AG04449 (cell line): ENCODE results near the gene ABCC8.

ENCODE experiments used
- CTCF ChIA-PET: fragments of 350-600 bp; formaldehyde crosslinking; extraction: SDS; loops from one replicate; lab custom pipeline; 2021; ENCODE audit warnings: antibody characterized with exemption; lab: Yijun Ruan, JAX
- POLR2A ChIA-PET: fragments of 400-600, 350-600 bp; formaldehyde crosslinking; extraction: SDS; loops from one replicate; lab custom pipeline; 2020; ENCODE audit warnings: antibody characterized with exemption, inconsistent platforms; lab: Yijun Ruan, JAX
- DNase-seq: peaks from one replicate; pipeline ENCODE4 v3.0.0-alpha.2; 2010; ENCODE audit warnings: low read depth, low spot score
- H3K4me3 ChIP-seq: 2 replicates; pipeline ENCODE4 v1.5.1; 2011; ENCODE audit warnings: low read depth, mild to moderate bottlenecking, control low read depth, low read length
- TF ChIP-seq, protein P1 (sequence below): IDR thresholded peaks from one replicate; pipeline ENCODE4 v1.5.1; 2011; ENCODE audit warnings: mild to moderate bottlenecking, moderate library complexity, low read length, control low read depth, inconsistent platforms; ENCODE audit not compliant: insufficient read depth; ENCODE audit errors: missing control alignments

Gene ABCC8

DNA sequence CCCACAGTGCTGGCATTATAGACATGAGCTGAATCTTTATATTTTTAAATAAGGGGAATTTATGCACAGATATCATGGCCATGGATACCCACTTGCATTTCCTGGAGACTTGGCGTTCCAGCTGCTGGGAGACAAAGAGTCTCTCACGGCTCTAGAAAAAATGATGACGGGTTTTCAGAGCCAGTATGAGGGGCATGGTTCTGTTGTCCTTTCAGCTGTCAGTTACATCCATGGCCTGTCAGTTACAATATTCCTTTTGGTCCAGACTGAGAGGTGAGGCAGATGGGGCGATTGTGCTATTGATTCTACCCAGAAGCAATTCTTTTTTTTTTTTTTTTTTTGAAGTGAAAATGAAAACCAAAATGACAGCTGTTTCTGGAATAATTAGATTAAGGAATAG lies 37.8 kb upstream of the ABCC8 start:
- DNase-seq: no peak
- ChIA-PET POLR2A (no interaction called here), CTCF (interaction anchor here (1.3 to 2.5 kb wide), 3 partner anchors 10 to 131 kb away, joined by 3 to 14 read pairs (median 8); no protein-coding TSS in a partner anchor)
- no peak overlapping the region for H3K4me3 ChIP-seq
- TF ChIP-seq, protein P1, sequence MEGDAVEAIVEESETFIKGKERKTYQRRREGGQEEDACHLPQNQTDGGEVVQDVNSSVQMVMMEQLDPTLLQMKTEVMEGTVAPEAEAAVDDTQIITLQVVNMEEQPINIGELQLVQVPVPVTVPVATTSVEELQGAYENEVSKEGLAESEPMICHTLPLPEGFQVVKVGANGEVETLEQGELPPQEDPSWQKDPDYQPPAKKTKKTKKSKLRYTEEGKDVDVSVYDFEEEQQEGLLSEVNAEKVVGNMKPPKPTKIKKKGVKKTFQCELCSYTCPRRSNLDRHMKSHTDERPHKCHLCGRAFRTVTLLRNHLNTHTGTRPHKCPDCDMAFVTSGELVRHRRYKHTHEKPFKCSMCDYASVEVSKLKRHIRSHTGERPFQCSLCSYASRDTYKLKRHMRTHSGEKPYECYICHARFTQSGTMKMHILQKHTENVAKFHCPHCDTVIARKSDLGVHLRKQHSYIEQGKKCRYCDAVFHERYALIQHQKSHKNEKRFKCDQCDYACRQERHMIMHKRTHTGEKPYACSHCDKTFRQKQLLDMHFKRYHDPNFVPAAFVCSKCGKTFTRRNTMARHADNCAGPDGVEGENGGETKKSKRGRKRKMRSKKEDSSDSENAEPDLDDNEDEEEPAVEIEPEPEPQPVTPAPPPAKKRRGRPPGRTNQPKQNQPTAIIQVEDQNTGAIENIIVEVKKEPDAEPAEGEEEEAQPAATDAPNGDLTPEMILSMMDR: no peak

DNA sequence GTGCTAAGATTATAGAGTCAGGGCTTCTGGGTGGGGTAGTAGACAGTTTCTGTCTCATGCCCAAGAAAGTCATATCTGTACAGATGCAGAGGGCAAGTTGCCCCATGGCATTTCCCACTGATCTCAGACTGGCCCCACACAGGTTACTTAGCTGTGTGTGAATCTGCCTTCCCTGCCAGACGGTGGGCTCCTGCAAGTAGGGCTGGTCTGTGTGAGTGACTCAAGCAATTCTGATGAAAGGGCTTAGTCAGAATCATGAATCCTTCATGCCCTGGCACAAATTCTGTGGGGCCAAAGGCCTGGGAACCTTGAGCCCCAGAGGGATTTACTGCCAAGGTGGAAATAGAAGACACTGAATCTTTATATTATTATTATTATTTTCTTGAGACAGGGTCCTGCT lies 37.2 kb upstream of the ABCC8 start:
- TF ChIP-seq, protein P1: no peak
- no peak overlapping the region for H3K4me3 ChIP-seq
- no peak for DNase-seq
- CTCF ChIA-PET: interaction anchor here (1.2 to 2.5 kb wide), 3 partner anchors 9 to 160 kb away, joined by 3 to 14 read pairs (median 8); no protein-coding TSS in a partner anchor
- POLR2A ChIA-PET: no interaction called here

DNA sequence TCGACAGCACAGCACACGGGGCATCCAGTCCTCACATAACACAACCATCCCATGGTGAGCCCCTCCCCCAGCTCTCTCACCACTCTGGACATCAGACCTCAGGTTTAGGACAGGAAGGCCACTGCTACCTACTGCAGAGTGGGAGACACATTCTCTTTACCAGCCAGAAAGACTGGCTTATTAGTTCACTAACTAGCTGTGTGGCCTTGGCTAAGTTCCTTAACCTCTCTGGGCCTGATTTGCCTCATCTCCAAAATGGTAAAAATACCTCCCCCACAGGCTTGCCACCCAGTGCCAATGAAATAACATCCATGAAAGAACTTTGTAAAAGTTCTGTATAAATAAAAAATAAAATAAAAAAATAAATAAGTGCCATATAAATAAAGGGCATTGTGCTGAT lies 35.5 kb upstream of the ABCC8 start:
- POLR2A ChIA-PET: no interaction called here
- no peak for DNase-seq
- H3K4me3 ChIP-seq: no peak overlapping the region
- TF ChIP-seq, protein P1: no peak
- CTCF ChIA-PET: interaction anchor here (1.0 to 2.4 kb wide), 5 partner anchors 8 to 129 kb away, joined by 4 to 9 read pairs (median 6); no protein-coding TSS in a partner anchor

DNA sequence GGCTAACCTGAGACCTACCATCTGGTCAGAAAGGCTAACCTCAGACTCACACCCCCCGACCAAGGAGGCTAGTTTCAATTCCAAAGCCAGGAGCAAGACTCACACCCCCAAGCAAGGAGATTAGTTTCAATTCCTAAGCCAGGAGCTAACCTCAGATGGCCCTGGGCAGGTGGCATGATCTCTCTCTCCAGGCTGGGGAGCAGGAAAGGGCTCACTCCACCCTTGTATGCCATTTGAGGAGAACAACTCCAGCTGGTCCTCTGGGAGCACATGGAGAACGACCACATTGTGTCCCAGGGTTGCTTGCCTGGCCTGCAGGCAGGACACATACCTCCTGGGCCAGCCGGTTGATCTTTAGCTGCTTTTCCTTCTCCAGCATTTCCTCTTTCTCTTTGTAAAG lies 34.9 kb upstream of the ABCC8 start:
- ChIA-PET CTCF (interaction anchor here (1.0 to 2.4 kb wide), 4 partner anchors 13 to 128 kb away, joined by 4 to 9 read pairs (median 5); no protein-coding TSS in a partner anchor), POLR2A (no interaction called here)
- DNase-seq: no peak
- no peak overlapping the region for H3K4me3 ChIP-seq
- TF ChIP-seq, protein P1: no peak

- no peak overlapping the region for H3K4me3 ChIP-seq
- ChIA-PET CTCF (interaction anchor here (0.6 to 2.4 kb wide), 4 partner anchors 8 to 281 kb away, joined by 3 to 6 read pairs (median 4); no protein-coding TSS in a partner anchor), POLR2A (no interaction called here)
- TF ChIP-seq, protein P1: no peak
- no peak for DNase-seq
Measured at GRCh38 chr11:17510507-17511206, 34.0 kb upstream of the ABCC8 start.

DNA sequence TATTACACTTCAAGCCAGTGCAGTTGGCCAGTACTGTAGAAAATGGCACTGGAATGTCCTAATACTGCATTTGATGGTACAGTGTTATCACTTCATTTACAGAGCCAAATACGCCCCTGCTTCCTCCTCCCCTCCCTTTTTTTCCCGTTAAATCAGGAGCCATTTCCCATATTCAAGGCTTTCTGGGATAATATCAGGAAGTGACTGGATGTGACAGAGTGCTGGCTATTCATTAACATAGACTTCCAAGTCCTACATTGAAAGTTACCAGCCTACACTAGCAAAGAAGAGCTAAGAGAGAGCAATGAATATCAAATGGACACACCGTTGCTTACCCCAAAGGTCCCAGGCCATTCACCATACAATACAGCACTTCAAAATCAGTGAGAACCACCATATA lies 32.1 kb upstream of the ABCC8 start:
- ChIA-PET POLR2A (no interaction called here), CTCF (interaction anchor here (0.9 to 9.4 kb wide), 5 partner anchors 9 to 279 kb away, joined by 4 to 116 read pairs (median 8); no protein-coding TSS in a partner anchor)
- no peak overlapping the region for H3K4me3 ChIP-seq
- no peak for DNase-seq
- TF ChIP-seq, protein P1: no peak
